ENCODE data around the gene SPATA2.
"Not testable (repeated sequence)": the region's sequence is repeated elsewhere in the genome, so short reads cannot be mapped to it uniquely, and the experiment has no call there.

SPATA2 gene

GRCh38 chr20:49885558-49886332, 29.6 kb downstream of the SPATA2 start:
- no peak for DNase-seq (ENCODE audit: low spot score)

- DNase-seq (ENCODE audit: low spot score) = no peak
Observed at GRCh38 chr20:49883246-49883802, 32.0 kb downstream of the SPATA2 start.

DNA sequence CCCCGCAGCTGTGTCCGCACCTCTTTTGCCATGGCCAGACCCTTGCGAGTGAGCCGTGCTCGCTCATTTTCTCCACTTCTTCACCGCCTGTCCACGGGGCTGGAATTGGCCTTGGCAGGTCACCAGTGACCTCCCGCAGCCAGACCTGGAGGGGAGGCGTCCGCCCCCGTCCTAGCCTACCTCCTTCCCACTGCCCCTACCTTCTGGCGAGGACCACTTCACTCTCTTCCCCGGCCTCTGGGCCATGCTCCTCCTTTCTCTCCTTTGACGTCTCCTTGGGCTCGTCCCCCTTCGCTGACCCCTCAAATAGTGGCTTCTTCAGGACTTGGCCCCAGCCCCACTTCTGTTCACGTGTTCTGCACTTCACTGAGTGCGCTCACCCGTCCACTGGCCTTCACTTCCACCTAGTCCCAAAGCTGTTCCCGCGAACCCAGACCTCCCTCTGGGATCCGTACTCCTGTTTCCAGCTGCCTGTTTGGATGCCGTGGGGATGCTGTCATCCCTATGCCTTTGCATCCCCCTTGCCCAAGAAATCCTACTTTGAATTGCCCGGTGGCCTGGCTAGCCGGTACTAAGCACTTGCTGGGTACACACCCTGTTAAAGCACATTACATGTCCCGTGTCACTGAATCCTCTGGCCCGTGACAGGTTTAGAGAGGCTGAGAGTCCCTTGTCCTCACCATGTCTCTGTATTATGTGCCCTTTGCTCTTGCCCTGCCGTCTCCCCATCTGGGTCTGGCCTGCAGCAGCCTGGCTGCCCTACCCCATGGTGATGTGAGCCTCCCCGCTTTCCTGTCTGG, 33.0 kb downstream of the SPATA2 start:
- DNase-seq (ENCODE audit: low spot score) = no peak

GRCh38 chr20:49880724-49881445, 34.4 kb downstream of the SPATA2 start:
- DNase-seq (ENCODE audit: low spot score) = no peak

- DNase-seq (ENCODE audit: low spot score) = peak; percentile 42
Observed at GRCh38 chr20:49880177-49880576, 35.2 kb downstream of the SPATA2 start.

DNA sequence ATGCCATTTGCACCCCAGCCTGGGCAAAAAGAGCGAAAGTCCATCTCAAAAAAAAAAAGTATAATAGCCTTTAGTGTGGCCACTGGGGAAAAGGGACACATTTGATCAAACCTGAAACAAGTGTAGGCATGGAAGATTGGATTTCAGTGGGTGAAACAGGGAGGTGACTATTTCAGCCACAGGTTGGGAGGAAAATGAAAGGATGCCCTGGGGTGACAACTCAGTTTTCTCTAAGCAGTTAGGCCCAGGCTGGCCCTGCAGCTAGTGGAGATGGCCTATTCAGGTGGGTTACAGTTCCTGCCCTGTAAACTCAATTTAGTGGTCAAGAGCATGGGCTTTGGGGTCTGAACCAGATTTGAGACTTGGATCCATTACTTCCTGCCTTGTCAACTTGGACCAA, 36.4 kb downstream of the SPATA2 start:
- no peak for DNase-seq (ENCODE audit: low spot score)

DNA sequence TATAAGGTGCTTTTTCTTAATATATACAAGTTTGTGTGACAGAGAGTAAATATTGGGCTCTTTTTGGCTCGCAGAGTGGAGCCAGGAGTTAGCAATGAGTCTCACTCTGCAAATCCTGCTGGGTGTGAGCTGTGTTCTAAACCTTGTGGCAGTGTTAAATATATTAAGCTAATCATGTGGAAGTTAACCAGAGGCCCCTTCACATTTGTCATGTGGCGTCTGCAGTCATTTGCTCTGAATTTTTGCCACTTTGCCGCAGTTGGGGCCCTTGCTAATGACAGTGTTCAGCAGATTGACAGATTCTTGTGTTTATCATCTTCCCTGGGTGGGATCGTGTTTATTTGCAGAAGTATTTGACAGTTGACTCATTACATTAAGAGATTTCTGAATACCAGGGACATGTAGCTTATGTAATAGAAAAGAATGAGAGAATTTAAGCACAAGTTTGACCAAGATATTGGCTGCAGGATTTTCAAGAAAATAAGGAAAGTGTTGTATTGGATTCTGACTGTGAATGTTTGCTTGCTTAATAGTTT, 37.9 kb downstream of the SPATA2 start:
- no peak for DNase-seq (ENCODE audit: low spot score)

GRCh38 chr20:49874696-49875095, 40.6 kb downstream of the SPATA2 start:
- DNase-seq (ENCODE audit: low spot score) = no peak

DNA sequence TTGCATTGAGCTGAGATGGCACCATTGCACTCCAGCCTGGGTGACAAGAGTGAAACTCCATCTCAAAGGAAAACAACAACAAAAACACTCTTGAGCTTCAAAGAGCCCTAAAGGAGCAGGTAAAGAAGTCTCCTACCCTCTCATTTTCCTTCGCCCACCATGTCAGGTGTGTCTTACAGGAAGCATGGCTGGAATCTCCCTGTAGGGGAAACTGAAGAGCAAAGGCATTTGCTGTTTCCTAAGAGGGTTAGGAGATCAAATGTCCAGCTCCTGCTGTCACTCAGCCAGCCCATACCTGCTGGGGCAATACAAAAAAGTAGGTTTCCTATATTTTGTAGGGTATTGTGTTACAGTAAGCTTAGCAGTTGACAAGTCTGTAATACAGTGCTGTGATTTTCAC, 43.3 kb downstream of the SPATA2 start:
- DNase-seq (ENCODE audit: low spot score) = no peak

GRCh38 chr20:49871391-49871948, 43.9 kb downstream of the SPATA2 start:
- no peak for DNase-seq (ENCODE audit: low spot score)

DNA sequence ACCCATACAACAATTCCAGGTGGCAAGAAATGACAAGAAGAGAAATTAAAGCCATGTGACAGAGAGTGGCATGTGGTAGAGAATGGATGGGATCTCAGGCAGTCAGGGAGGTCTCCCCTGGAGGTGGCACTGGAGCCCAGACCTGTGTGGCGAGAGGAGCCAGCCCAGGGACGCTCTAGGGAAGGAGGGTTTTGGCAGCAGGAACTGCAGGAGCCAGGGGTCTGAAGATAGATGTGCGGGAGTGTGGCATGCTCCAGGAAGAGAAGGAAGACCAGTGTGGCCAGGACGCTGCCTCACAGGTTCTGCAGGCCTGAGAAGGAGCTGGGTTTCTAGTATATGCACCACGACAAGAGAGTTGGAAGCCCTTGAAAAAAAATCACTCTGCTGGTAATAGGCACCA, 45.1 kb downstream of the SPATA2 start:
- no peak for DNase-seq (ENCODE audit: low spot score)

DNA sequence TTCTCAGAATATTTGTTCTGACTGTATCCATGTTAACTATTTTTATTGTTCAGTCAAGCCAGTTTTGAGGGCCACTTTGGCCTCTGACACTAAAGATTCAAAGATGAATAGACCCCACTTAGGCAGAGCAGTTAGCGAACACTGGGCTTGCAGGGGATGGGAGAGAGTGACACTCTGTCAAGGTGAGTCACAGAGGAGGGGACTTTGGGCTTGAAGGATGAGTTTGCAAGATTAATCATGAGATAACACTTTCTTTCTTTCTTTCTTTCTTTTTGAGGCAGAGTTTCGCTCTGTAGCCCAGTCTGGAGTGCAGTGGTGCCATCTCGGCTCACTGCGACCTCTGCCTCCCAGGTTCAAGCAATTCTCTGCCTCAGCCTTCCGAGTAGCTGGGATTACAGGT, 46.4 kb downstream of the SPATA2 start:
- no peak for DNase-seq (ENCODE audit: low spot score)

- DNase-seq (ENCODE audit: low spot score) = no peak
Observed at GRCh38 chr20:49868538-49868937, 46.8 kb downstream of the SPATA2 start.

GRCh38 chr20:49867453-49868215, 47.7 kb downstream of the SPATA2 start:
- no peak for DNase-seq (ENCODE audit: low spot score)

- no peak for DNase-seq (ENCODE audit: low spot score)
Observed at GRCh38 chr20:49866051-49866450, 49.3 kb downstream of the SPATA2 start.

GRCh38 chr20:49865559-49865958, 49.8 kb downstream of the SPATA2 start:
- no peak for DNase-seq (ENCODE audit: low spot score)

GRCh38 chr20:49863666-49864065, 51.7 kb downstream of the SPATA2 start:
- DNase-seq (ENCODE audit: low spot score) = no peak

- DNase-seq (ENCODE audit: low spot score) = no peak
Observed at GRCh38 chr20:49862607-49863200, 52.6 kb downstream of the SPATA2 start.

DNA sequence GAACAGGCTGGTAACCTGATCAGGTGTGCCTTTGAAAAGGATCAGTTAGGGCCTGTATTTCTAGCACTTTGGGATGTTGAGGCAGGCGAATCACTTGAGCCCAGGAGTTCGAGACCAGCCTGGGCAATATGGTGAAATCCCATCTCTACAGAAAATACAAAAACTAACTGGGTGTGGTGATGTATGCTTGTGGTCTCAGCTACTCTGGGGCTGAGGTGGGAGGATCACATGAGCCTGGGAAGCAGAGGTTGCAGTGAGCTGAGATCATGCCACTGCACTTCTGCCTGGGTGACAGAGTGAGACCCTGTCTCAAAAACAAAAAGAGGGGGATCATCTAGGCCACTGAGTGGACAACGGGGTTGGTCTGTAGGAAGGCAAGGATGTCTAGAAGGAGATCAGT, 54.1 kb downstream of the SPATA2 start:
- not testable (repeated sequence) for DNase-seq (ENCODE audit: low spot score)

GRCh38 chr20:49859807-49860206, 55.5 kb downstream of the SPATA2 start:
- DNase-seq (ENCODE audit: low spot score) = no peak

DNA sequence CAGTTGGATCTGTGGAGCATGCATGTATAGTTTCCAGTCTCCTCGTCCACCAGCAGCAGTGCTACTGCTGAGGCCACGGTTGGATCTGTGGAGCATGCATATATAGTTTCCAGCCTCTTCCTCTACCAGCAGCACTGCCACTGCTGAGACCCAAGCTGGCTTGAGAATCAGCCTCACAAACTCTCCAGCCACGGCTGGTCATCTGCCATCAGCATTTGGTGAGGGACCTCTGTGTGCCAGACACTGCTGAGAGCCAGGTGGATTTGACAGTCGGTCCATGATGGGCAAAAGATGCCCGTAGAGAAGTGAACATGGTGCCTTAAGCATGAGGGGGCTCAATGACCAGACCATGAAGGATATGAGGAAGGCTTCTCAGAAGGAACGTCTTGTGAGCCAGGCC, 56.3 kb downstream of the SPATA2 start:
- no peak for DNase-seq (ENCODE audit: low spot score)

Data from hepatic stellate cell (primary cell).